H1 (cell line): ENCODE measurements around the gene MRM2. TPM values are rescaled to one million over a fixed set of nuclear protein-coding genes. Genes with fewer than 3 reads are reported as not detected.

Experiments
- CTCF ChIA-PET: fragments of 300-600 bp; sonication (Branson Sonifier 250); formaldehyde crosslinking; loops from one replicate; lab custom pipeline; 2021; ENCODE audit not compliant: partially characterized antibody; lab: Charles Lee
- POLR2A ChIA-PET: fragments of 300-600 bp; sonication (Branson Sonifier 250); formaldehyde crosslinking; loops from one replicate; lab custom pipeline; 2021; ENCODE audit warnings: inconsistent platforms; ENCODE audit not compliant: partially characterized antibody; lab: Charles Lee
- DNase-seq, 2 experiments: peaks; one replicate each; pipeline versions ENCODE4 v3.0.0 to v3.0.0-alpha.2; 2010 to 2022; ENCODE audit warnings: low spot score in 2 of 2, low read depth in 1 of 2, mixed read lengths in 1 of 2
- FAIRE-seq: peaks from 2 replicates; lab custom pipeline; 2011; peaks lifted over from hg19 to GRCh38; lab: Jason Lieb, UNC
- H2AFZ ChIP-seq: 2 replicates; pipeline ENCODE4 v1.8.1; 2012; ENCODE audit warnings: low read length, inconsistent platforms
- H2AK5ac ChIP-seq: 2 replicates; pipeline ENCODE4 v1.6.1; 2013; ENCODE audit warnings: low read depth, low read length
- H2BK120ac ChIP-seq: replicated peaks from 2 replicates; pipeline ENCODE3; 2013; ENCODE audit warnings: low read depth, low read length, inconsistent platforms
- H2BK12ac ChIP-seq: 2 replicates; pipeline ENCODE4 v1.6.1; 2013; ENCODE audit warnings: low read depth, low read length
- H2BK15ac ChIP-seq: 2 replicates; pipeline ENCODE4 v1.6.1; 2013; ENCODE audit warnings: low read length
- H2BK20ac ChIP-seq: 2 replicates; pipeline ENCODE4 v1.6.1; 2013; ENCODE audit warnings: low read length
- H2BK5ac ChIP-seq: 2 replicates; pipeline ENCODE4 v1.6.1; 2013; ENCODE audit warnings: low read depth, low read length
- H3K14ac ChIP-seq: 2 replicates; pipeline ENCODE4 v1.6.1; 2013; ENCODE audit warnings: inconsistent platforms; ENCODE audit not compliant: insufficient read length
- H3K18ac ChIP-seq: 2 replicates; pipeline ENCODE4 v1.6.1; 2013; ENCODE audit warnings: low read length; ENCODE audit errors: extremely low read depth
- H3K23ac ChIP-seq: 2 replicates; pipeline ENCODE4 v1.6.1; 2013; ENCODE audit warnings: inconsistent platforms; ENCODE audit not compliant: insufficient read length
- H3K23me2 ChIP-seq: 2 replicates; pipeline ENCODE4 v1.6.1; 2013; ENCODE audit warnings: low read depth, low read length
- H3K27ac ChIP-seq: 2 replicates; pipeline ENCODE4 v1.6.1; 2011; ENCODE audit warnings: low read depth, low read length, inconsistent platforms
- H3K27me3 ChIP-seq, 4 experiments: replicated peaks in 1 of 4; 1 replicate in 1 of 4; 2 replicates in 3 of 4; pipeline versions ENCODE4 v1.6.1 to v1.8.1; 2011 to 2013; ENCODE audit warnings: low read length in 3 of 4, mild to moderate bottlenecking in 3 of 4, inconsistent platforms in 2 of 4, mixed read lengths in 2 of 4, moderate library complexity in 1 of 4; ENCODE audit not compliant: control insufficient read depth in 3 of 4, insufficient read depth in 3 of 4; ENCODE audit errors: extremely low read depth in 1 of 4
- H3K36me3 ChIP-seq, 4 experiments: 2 replicates each; pipeline versions ENCODE4 v1.6.1 to v1.8.1; 2011 to 2013; ENCODE audit warnings: mild to moderate bottlenecking in 4 of 4, low read length in 3 of 4, moderate library complexity in 2 of 4, control low read depth in 1 of 4, inconsistent platforms in 1 of 4; ENCODE audit not compliant: insufficient read depth in 4 of 4, control insufficient read depth in 2 of 4
- H3K4ac ChIP-seq: replicated peaks from 2 replicates; pipeline ENCODE3; 2013; ENCODE audit warnings: low read length, low read depth, mixed read lengths, inconsistent platforms; ENCODE audit not compliant: insufficient read length
- H3K4me1 ChIP-seq, 4 experiments: replicated peaks in 1 of 4; 1 replicate in 1 of 4; 2 replicates in 3 of 4; pipeline versions ENCODE4 v1.6.1 to v1.8.1; 2011 to 2013; ENCODE audit warnings: low read length in 3 of 4, inconsistent platforms in 2 of 4, mixed read lengths in 1 of 4; ENCODE audit not compliant: insufficient read depth in 4 of 4, control insufficient read depth in 3 of 4
- H3K4me2 ChIP-seq, 2 experiments: 2 replicates each; pipeline versions ENCODE4 v1.6.1 to v1.8.1; 2011 to 2013; ENCODE audit warnings: low read depth in 2 of 2, low read length in 2 of 2, control low read depth in 1 of 2, inconsistent platforms in 1 of 2, mild to moderate bottlenecking in 1 of 2; ENCODE audit not compliant: insufficient read depth in 1 of 2
- H3K4me3 ChIP-seq, 4 experiments: fragments of 200-600, 300-600 bp in 1 of 4; sonication (generic), shearing (Covaris generic), sonication (Bioruptor Twin) in 1 of 4; 2 replicates each; pipeline versions ENCODE4 v1.5.1 to v1.8.1; 2011 to 2016; ENCODE audit warnings: low read length in 4 of 4, low read depth in 3 of 4, control low read depth in 2 of 4, inconsistent platforms in 2 of 4, mild to moderate bottlenecking in 2 of 4, mixed read lengths in 1 of 4, moderate library complexity in 1 of 4; ENCODE audit not compliant: insufficient read depth in 2 of 4; ENCODE audit errors: extremely low read depth in 1 of 4
- H3K56ac ChIP-seq: replicated peaks from 2 replicates; pipeline ENCODE3; 2013; ENCODE audit warnings: low read depth, mild to moderate bottlenecking, mixed read lengths, low read length, inconsistent platforms; ENCODE audit not compliant: insufficient read length
- H3K79me1 ChIP-seq: 2 replicates; pipeline ENCODE4 v1.6.1; 2013; ENCODE audit warnings: low read depth, low read length, control low read depth
- H3K79me2 ChIP-seq, 2 experiments: 2 replicates each; pipeline versions ENCODE4 v1.6.1 to v1.8.1; 2012 to 2013; ENCODE audit warnings: low read length in 2 of 2, mild to moderate bottlenecking in 2 of 2, inconsistent platforms in 1 of 2; ENCODE audit not compliant: insufficient read depth in 2 of 2, control insufficient read depth in 1 of 2
- H3K9ac ChIP-seq, 4 experiments: replicated peaks in 1 of 4; 1 replicate in 1 of 4; 2 replicates in 3 of 4; pipeline versions ENCODE4 v1.6.1 to v1.8.1; 2011 to 2013; ENCODE audit warnings: low read depth in 3 of 4, low read length in 3 of 4, control low read depth in 2 of 4, mild to moderate bottlenecking in 2 of 4, moderate library complexity in 2 of 4, inconsistent platforms in 1 of 4; ENCODE audit errors: extremely low read depth in 1 of 4
- H3K9me3 ChIP-seq, 2 experiments: 2 replicates each; pipeline versions ENCODE4 v1.6.1 to v1.8.1; 2012 to 2013; ENCODE audit warnings: mild to moderate bottlenecking in 2 of 2, moderate library complexity in 2 of 2, control low read depth in 1 of 2, inconsistent platforms in 1 of 2, low read depth in 1 of 2, low read length in 1 of 2, mixed read lengths in 1 of 2; ENCODE audit not compliant: insufficient read depth in 2 of 2
- H4K20me1 ChIP-seq, 2 experiments: replicated peaks in 1 of 2; 2 replicates each; pipeline versions ENCODE3 to v1.8.1; 2011 to 2013; ENCODE audit warnings: inconsistent platforms in 2 of 2, low read length in 2 of 2, mild to moderate bottlenecking in 1 of 2; ENCODE audit not compliant: insufficient read depth in 2 of 2, control insufficient read depth in 1 of 2
- H4K5ac ChIP-seq: 2 replicates; pipeline ENCODE4 v1.6.1; 2013; ENCODE audit warnings: low read length, low read depth, mixed read lengths, inconsistent platforms; ENCODE audit not compliant: insufficient read length
- H4K8ac ChIP-seq: 2 replicates; pipeline ENCODE4 v1.8.0; 2013; ENCODE audit warnings: mild to moderate bottlenecking, moderate library complexity, low read length, inconsistent platforms; ENCODE audit not compliant: insufficient read depth; ENCODE audit errors: extremely low read depth
- H4K91ac ChIP-seq: replicated peaks from 2 replicates; pipeline ENCODE3; 2013; ENCODE audit warnings: low read length, mixed read lengths, inconsistent platforms; ENCODE audit not compliant: insufficient read length
- CREB1 ChIP-seq: IDR thresholded peaks from 2 replicates; pipeline ENCODE4 v1.6.1; 2012; ENCODE audit warnings: inconsistent platforms
- CTBP2 ChIP-seq: IDR thresholded peaks from 2 replicates; pipeline ENCODE4 v1.7.0; 2011; ENCODE audit warnings: borderline replicate concordance, mild to moderate bottlenecking, moderate library complexity, mixed read lengths, low read length; ENCODE audit not compliant: insufficient read depth, insufficient read length
- HDAC2 ChIP-seq, 2 experiments: fragments of 300-600 bp in 1 of 2; sonication (generic) in 1 of 2; IDR thresholded peaks; 2 replicates each; pipeline ENCODE4 v1.6.1; 2011 to 2012; ENCODE audit warnings: low read depth in 2 of 2, low read length in 2 of 2, mild to moderate bottlenecking in 2 of 2, moderate library complexity in 2 of 2, borderline replicate concordance in 1 of 2, inconsistent platforms in 1 of 2
- JUN ChIP-seq: IDR thresholded peaks from 2 replicates; pipeline ENCODE4 v1.6.1; 2011; ENCODE audit warnings: low read depth, mild to moderate bottlenecking, improper control_type of control experiment, low read length
- KDM1A ChIP-seq: fragments of 200-600, 300-600 bp; sonication (generic); IDR thresholded peaks from 2 replicates; pipeline ENCODE4 v1.7.1; 2016; ENCODE audit warnings: mild to moderate bottlenecking, low read length, borderline replicate concordance
- RNF2 ChIP-seq: fragments of 200-900, 300-1000 bp; sonication (generic); IDR thresholded peaks from 2 replicates; pipeline ENCODE4 v1.7.1; 2016; ENCODE audit warnings: borderline replicate concordance, low read depth, mild to moderate bottlenecking, antibody characterized with exemption, low read length; ENCODE audit not compliant: poor library complexity, severe bottlenecking; ENCODE audit errors: missing control alignments
- SIX5 ChIP-seq: IDR thresholded peaks from 2 replicates; pipeline ENCODE4 v1.6.1; 2011; ENCODE audit warnings: mild to moderate bottlenecking, low read depth, low read length
- SP2 ChIP-seq: IDR thresholded peaks from 2 replicates; pipeline ENCODE4 v1.6.1; 2012; ENCODE audit warnings: mild to moderate bottlenecking, low read length, inconsistent platforms
- SP4 ChIP-seq: IDR thresholded peaks from 2 replicates; pipeline ENCODE4 v1.6.1; 2012; ENCODE audit warnings: low read length, inconsistent platforms
- SUZ12 ChIP-seq: fragments of 200-600 bp; sonication (generic); IDR thresholded peaks from 2 replicates; pipeline ENCODE4 v1.6.1; 2012; ENCODE audit warnings: mild to moderate bottlenecking, inconsistent platforms, low read length, moderate library complexity, mixed read lengths
- TAF1 ChIP-seq: IDR thresholded peaks from 2 replicates; pipeline ENCODE4 v1.6.1; 2011; ENCODE audit warnings: mild to moderate bottlenecking, low read depth, low read length
- WGBS, 2 experiments: shearing (Covaris generic) in 1 of 2; methylation state at CpG; one replicate each; pipeline versions ENCODE4 v1.1.6 to v1.1.7; 2013 to 2015; ENCODE audit warnings: low lambda C conversion rate in 2 of 2, mixed read lengths in 2 of 2, inconsistent platforms in 1 of 2, low coverage in 1 of 2, missing lambda C conversion rate in 1 of 2; ENCODE audit not compliant: insufficient replicate concordance in 2 of 2, insufficient coverage in 1 of 2, insufficient read length in 1 of 2; ENCODE audit errors: extremely low coverage in 1 of 2, missing lambda C conversion rate in 1 of 2; 5-methylcytosine and 5-hydroxymethylcytosine counted together
- polyA plus RNA-seq, 7 experiments: library from polyadenylated mRNA; depleted of rRNA in 3 of 7; stranded (reverse) in 5 of 7; unstranded in 2 of 7; fragments of >200 nt in 5 of 7; fragments of 200-250 nt in 2 of 7; gene quantifications; 1 replicate in 5 of 7; 2 replicates in 1 of 7; 4 replicates in 1 of 7; pipeline versions ENCODE4 v1.2.1 to v1.2.3, GENCODE V29; 2011 to 2013; ENCODE audit warnings: missing spikeins in 2 of 7, mixed read lengths in 2 of 7
- total RNA-seq: library from RNA; stranded (reverse); fragmentation: NEBNext Ultra II Directional; extraction: Animal tissue kit (Norgen Biotek cat#: 25700); gene quantifications from 2 replicates; pipeline ENCODE4 v1.2.1, GENCODE V29; 2021
- TF ChIP-seq, protein P1 (sequence below): IDR thresholded peaks from 2 replicates; pipeline ENCODE4 v1.6.1; 2012; ENCODE audit warnings: inconsistent platforms
- TF ChIP-seq, protein P2 (sequence below): IDR thresholded peaks from 2 replicates; pipeline ENCODE4 v1.6.1; 2011; ENCODE audit warnings: low read depth, mild to moderate bottlenecking, low read length; ENCODE audit not compliant: insufficient read depth

The MRM2 gene
- total and polyA plus RNA-seq, 2 of the 8 experiments (the other 6 are each of a cell fraction or from before 2014, with no cell fraction given), result 17.2 to 38.6 TPM

- H3K36me3 ChIP-seq, result peaks cover 9 to 35% (median 26%) of the 10 kb centered on the region in 4 experiments; a peak in 7 of 8 replicates
- no peak overlapping the region for H3K18ac ChIP-seq
- ChIA-PET POLR2A (interaction anchor here (1.1 to 1.4 kb wide), 3 partner anchors 9 to 130 kb away, joined by 3 read pairs; no protein-coding TSS in a partner anchor), CTCF (interaction anchor here (1.7 kb wide), 2 partner anchors 9 to 13 kb away, joined by 3 read pairs; no protein-coding TSS in a partner anchor)
- no peak overlapping the region for H3K27ac ChIP-seq
- WGBS, 2 experiments, result 94% methylated on average over 13 of the region's 13 CpGs; no CpG with 5 or more reads in 1 of the 2 experiments
- no peak overlapping the region for H2BK5ac ChIP-seq
- H3K14ac ChIP-seq, result no peak overlapping the region
- FAIRE-seq, result no peak
- H4K91ac ChIP-seq, result no peak overlapping the region
- no peak overlapping the region for H2BK12ac ChIP-seq
- H3K79me1 ChIP-seq, result peaks cover 20% of the 10 kb centered on the region
- H4K5ac ChIP-seq, result no peak overlapping the region
- no peak overlapping the region for H3K4me3 ChIP-seq
- DNase-seq, result no peak
- H3K4me2 ChIP-seq, result no peak overlapping the region
- no peaks in the 10 kb centered on the region; a peak in 1 of 7 replicates for H3K4me1 ChIP-seq
- H4K8ac ChIP-seq, result no peak overlapping the region; the same call in 1 of the 2 replicates
- H3K9ac ChIP-seq, result no peak overlapping the region
- no peak overlapping the region for H3K56ac ChIP-seq
- H3K4ac ChIP-seq, result no peak overlapping the region
- H3K27me3 ChIP-seq, result no peaks in the 10 kb centered on the region
- H3K9me3 ChIP-seq, result no peaks in the 10 kb centered on the region
- H2BK15ac ChIP-seq, result no peak overlapping the region
- H4K20me1 ChIP-seq, result peaks cover 7 to 16% of the 10 kb centered on the region in 2 experiments
- H3K79me2 ChIP-seq, result peaks cover 3 to 49% of the 10 kb centered on the region in 2 experiments; a peak in 3 of 4 replicates
- no peak overlapping the region for H2AFZ ChIP-seq
- no peak overlapping the region for H2AK5ac ChIP-seq
- no peak overlapping the region for H2BK20ac ChIP-seq
- no peak overlapping the region for H3K23ac ChIP-seq
- H2BK120ac ChIP-seq, result no peak overlapping the region
- H3K23me2 ChIP-seq, result no peaks in the 10 kb centered on the region
- TF ChIP-seq SP2, result no peak
- TF ChIP-seq, protein P1, sequence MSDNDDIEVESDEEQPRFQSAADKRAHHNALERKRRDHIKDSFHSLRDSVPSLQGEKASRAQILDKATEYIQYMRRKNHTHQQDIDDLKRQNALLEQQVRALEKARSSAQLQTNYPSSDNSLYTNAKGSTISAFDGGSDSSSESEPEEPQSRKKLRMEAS, result no peak
- no peak for TF ChIP-seq TAF1
- no peak for TF ChIP-seq RNF2
- TF ChIP-seq CREB1, result no peak
- TF ChIP-seq, protein P2, sequence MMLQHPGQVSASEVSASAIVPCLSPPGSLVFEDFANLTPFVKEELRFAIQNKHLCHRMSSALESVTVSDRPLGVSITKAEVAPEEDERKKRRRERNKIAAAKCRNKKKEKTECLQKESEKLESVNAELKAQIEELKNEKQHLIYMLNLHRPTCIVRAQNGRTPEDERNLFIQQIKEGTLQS, result no peak
- TF ChIP-seq JUN, result no peak
- TF ChIP-seq KDM1A, result no peak
- no peak for TF ChIP-seq CTBP2
- TF ChIP-seq SP4, result no peak
- TF ChIP-seq SUZ12, result no peak
- no peak for TF ChIP-seq HDAC2 (IDR thresholded peaks at IDR 0.05; ENCODE audit: borderline replicate concordance in 1 of 2, low read depth in 2 of 2, low read length in 2 of 2)
- no peak for TF ChIP-seq SIX5
Measured at GRCh38 chr7:2225830-2226229, 16.2 kb downstream of the MRM2 start.
